ENCODE data around the gene CERS3.

Gene CERS3

GRCh38 chr15:100531204-100531603 lies 2.5 kb upstream of the CERS3 start:
- Histone ChIP-seq H3K27ac (ENCODE audit: low read depth, low read length) (no peak overlapping the region), H3K27me3 (ENCODE audit: insufficient read depth, low read length) (peaks cover 36% of the 10 kb centered on the region), H2AFZ (ENCODE audit: low read length, unreplicated experiment) (no peak overlapping the region), H3K79me2 (ENCODE audit: control insufficient read depth, insufficient read depth, low read length, unreplicated experiment) (no peaks in the 10 kb centered on the region), H3K4me3 (ENCODE audit: low read depth, low read length) (no peak overlapping the region), H3K4me1 (ENCODE audit: control insufficient read depth, insufficient read depth, low read length, unreplicated experiment) (no peaks in the 10 kb centered on the region), H3K36me3 (ENCODE audit: insufficient read depth, low read length) (no peaks in the 10 kb centered on the region)

GRCh38 chr15:100529556-100529955 lies 806 bp upstream of the CERS3 start:
- peaks cover 38% of the 10 kb centered on the region for H3K27me3 ChIP-seq (ENCODE audit: insufficient read depth, low read length)
- no peak overlapping the region for H2AFZ ChIP-seq (ENCODE audit: low read length, unreplicated experiment)
- no peak overlapping the region for H3K4me3 ChIP-seq (ENCODE audit: low read depth, low read length)
- H3K27ac ChIP-seq (ENCODE audit: low read depth, low read length), result no peak overlapping the region
- no peaks in the 10 kb centered on the region for H3K36me3 ChIP-seq (ENCODE audit: insufficient read depth, low read length)
- no peaks in the 10 kb centered on the region for H3K79me2 ChIP-seq (ENCODE audit: control insufficient read depth, insufficient read depth, low read length, unreplicated experiment)
- no peaks in the 10 kb centered on the region for H3K4me1 ChIP-seq (ENCODE audit: control insufficient read depth, insufficient read depth, low read length, unreplicated experiment)

- Histone ChIP-seq H3K4me3 (ENCODE audit: low read depth, low read length) (no peak overlapping the region), H3K27ac (ENCODE audit: low read depth, low read length) (no peak overlapping the region), H3K36me3 (ENCODE audit: insufficient read depth, low read length) (no peaks in the 10 kb centered on the region), H2AFZ (ENCODE audit: low read length, unreplicated experiment) (no peak overlapping the region), H3K4me1 (ENCODE audit: control insufficient read depth, insufficient read depth, low read length, unreplicated experiment) (no peaks in the 10 kb centered on the region), H3K79me2 (ENCODE audit: control insufficient read depth, insufficient read depth, low read length, unreplicated experiment) (no peaks in the 10 kb centered on the region), H3K27me3 (ENCODE audit: insufficient read depth, low read length) (peaks cover 25% of the 10 kb centered on the region)
Observed at GRCh38 chr15:100526027-100526481, 2.7 kb downstream of the CERS3 start.

- Histone ChIP-seq H3K27me3 (ENCODE audit: insufficient read depth, low read length) (peaks cover 24% of the 10 kb centered on the region), H3K27ac (ENCODE audit: low read depth, low read length) (no peak overlapping the region), H3K36me3 (ENCODE audit: insufficient read depth, low read length) (no peaks in the 10 kb centered on the region), H2AFZ (ENCODE audit: low read length, unreplicated experiment) (no peak overlapping the region), H3K4me1 (ENCODE audit: control insufficient read depth, insufficient read depth, low read length, unreplicated experiment) (no peaks in the 10 kb centered on the region), H3K4me3 (ENCODE audit: low read depth, low read length) (no peak overlapping the region), H3K79me2 (ENCODE audit: control insufficient read depth, insufficient read depth, low read length, unreplicated experiment) (no peaks in the 10 kb centered on the region)
Observed at GRCh38 chr15:100525436-100525835, 3.3 kb downstream of the CERS3 start.

GRCh38 chr15:100524326-100524725 lies 4.4 kb downstream of the CERS3 start:
- Histone ChIP-seq H3K27me3 (ENCODE audit: insufficient read depth, low read length) (peaks cover 15% of the 10 kb centered on the region), H3K4me3 (ENCODE audit: low read depth, low read length) (no peak overlapping the region), H3K79me2 (ENCODE audit: control insufficient read depth, insufficient read depth, low read length, unreplicated experiment) (no peaks in the 10 kb centered on the region), H2AFZ (ENCODE audit: low read length, unreplicated experiment) (no peak overlapping the region), H3K4me1 (ENCODE audit: control insufficient read depth, insufficient read depth, low read length, unreplicated experiment) (no peaks in the 10 kb centered on the region), H3K27ac (ENCODE audit: low read depth, low read length) (no peak overlapping the region), H3K36me3 (ENCODE audit: insufficient read depth, low read length) (no peaks in the 10 kb centered on the region)

GRCh38 chr15:100521907-100522306 lies 6.8 kb downstream of the CERS3 start:
- Histone ChIP-seq H3K27me3 (ENCODE audit: insufficient read depth, low read length) (peaks cover 7% of the 10 kb centered on the region; the same call in 1 of the 2 replicates), H3K4me1 (ENCODE audit: control insufficient read depth, insufficient read depth, low read length, unreplicated experiment) (no peaks in the 10 kb centered on the region), H2AFZ (ENCODE audit: low read length, unreplicated experiment) (no peak overlapping the region), H3K79me2 (ENCODE audit: control insufficient read depth, insufficient read depth, low read length, unreplicated experiment) (no peaks in the 10 kb centered on the region), H3K36me3 (ENCODE audit: insufficient read depth, low read length) (no peaks in the 10 kb centered on the region), H3K4me3 (ENCODE audit: low read depth, low read length) (no peak overlapping the region), H3K27ac (ENCODE audit: low read depth, low read length) (no peak overlapping the region)

- Histone ChIP-seq H3K4me1 (ENCODE audit: control insufficient read depth, insufficient read depth, low read length, unreplicated experiment) (no peaks in the 10 kb centered on the region), H3K27ac (ENCODE audit: low read depth, low read length) (no peak overlapping the region), H3K36me3 (ENCODE audit: insufficient read depth, low read length) (no peaks in the 10 kb centered on the region), H3K4me3 (ENCODE audit: low read depth, low read length) (no peak overlapping the region), H3K27me3 (ENCODE audit: insufficient read depth, low read length) (peaks cover 6% of the 10 kb centered on the region; the same call in 1 of the 2 replicates), H2AFZ (ENCODE audit: low read length, unreplicated experiment) (no peak overlapping the region), H3K79me2 (ENCODE audit: control insufficient read depth, insufficient read depth, low read length, unreplicated experiment) (no peaks in the 10 kb centered on the region)
Observed at GRCh38 chr15:100520132-100520921, 8.4 kb downstream of the CERS3 start.

GRCh38 chr15:100517846-100518245 lies 10.9 kb downstream of the CERS3 start:
- H3K4me1 ChIP-seq (ENCODE audit: control insufficient read depth, insufficient read depth, low read length, unreplicated experiment), result no peaks in the 10 kb centered on the region
- H3K36me3 ChIP-seq (ENCODE audit: insufficient read depth, low read length), result no peaks in the 10 kb centered on the region
- no peak overlapping the region for H3K27ac ChIP-seq (ENCODE audit: low read depth, low read length)
- peaks cover 5% of the 10 kb centered on the region; the same call in 1 of the 2 replicates for H3K27me3 ChIP-seq (ENCODE audit: insufficient read depth, low read length)
- H3K79me2 ChIP-seq (ENCODE audit: control insufficient read depth, insufficient read depth, low read length, unreplicated experiment), result no peaks in the 10 kb centered on the region
- H3K4me3 ChIP-seq (ENCODE audit: low read depth, low read length), result no peak overlapping the region
- H2AFZ ChIP-seq (ENCODE audit: low read length, unreplicated experiment), result no peak overlapping the region

- Histone ChIP-seq H3K4me1 (ENCODE audit: control insufficient read depth, insufficient read depth, low read length, unreplicated experiment) (no peaks in the 10 kb centered on the region), H3K79me2 (ENCODE audit: control insufficient read depth, insufficient read depth, low read length, unreplicated experiment) (no peaks in the 10 kb centered on the region), H2AFZ (ENCODE audit: low read length, unreplicated experiment) (no peak overlapping the region), H3K27me3 (ENCODE audit: insufficient read depth, low read length) (peaks cover 5% of the 10 kb centered on the region; the same call in 1 of the 2 replicates), H3K27ac (ENCODE audit: low read depth, low read length) (no peak overlapping the region), H3K4me3 (ENCODE audit: low read depth, low read length) (no peak overlapping the region), H3K36me3 (ENCODE audit: insufficient read depth, low read length) (no peaks in the 10 kb centered on the region)
Observed at GRCh38 chr15:100516643-100517512, 11.9 kb downstream of the CERS3 start.

GRCh38 chr15:100515758-100516157 lies 13.0 kb downstream of the CERS3 start:
- Histone ChIP-seq H2AFZ (ENCODE audit: low read length, unreplicated experiment) (no peak overlapping the region), H3K27me3 (ENCODE audit: insufficient read depth, low read length) (no peaks in the 10 kb centered on the region), H3K36me3 (ENCODE audit: insufficient read depth, low read length) (no peaks in the 10 kb centered on the region), H3K4me1 (ENCODE audit: control insufficient read depth, insufficient read depth, low read length, unreplicated experiment) (no peaks in the 10 kb centered on the region), H3K27ac (ENCODE audit: low read depth, low read length) (no peak overlapping the region), H3K4me3 (ENCODE audit: low read depth, low read length) (no peak overlapping the region), H3K79me2 (ENCODE audit: control insufficient read depth, insufficient read depth, low read length, unreplicated experiment) (no peaks in the 10 kb centered on the region)

Data from ACC112 (cell line).